Measurements from ENCODE around the gene CCDC60.

DNA sequence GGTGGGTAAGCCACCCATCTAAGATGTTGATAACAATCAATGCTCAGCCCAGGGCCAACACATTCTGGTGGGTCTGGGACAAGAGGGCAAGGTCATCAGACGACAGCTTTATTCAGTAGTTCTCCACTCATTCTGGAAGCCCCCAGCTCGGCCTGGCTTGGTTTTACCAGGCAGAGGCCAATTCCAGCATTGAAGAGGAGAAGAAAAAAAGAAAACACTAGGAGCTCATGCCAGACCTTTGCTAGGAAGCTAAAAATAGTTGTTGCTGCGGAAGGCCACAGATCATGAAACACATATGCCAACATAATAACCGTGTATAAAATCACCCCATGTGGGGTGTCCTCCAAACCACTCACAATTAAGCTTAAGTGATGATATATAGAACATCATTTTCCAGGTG, 44.4 kb downstream of the CCDC60 start:
- no peak for TF ChIP-seq CTCF (conservative IDR thresholded peaks at IDR 0.05)
- TF ChIP-seq ZFX (IDR thresholded peaks at IDR 0.05) = no peak

Data from C4-2B (cell line).